ENCODE results near the gene FLNA.

FLNA gene

DNA sequence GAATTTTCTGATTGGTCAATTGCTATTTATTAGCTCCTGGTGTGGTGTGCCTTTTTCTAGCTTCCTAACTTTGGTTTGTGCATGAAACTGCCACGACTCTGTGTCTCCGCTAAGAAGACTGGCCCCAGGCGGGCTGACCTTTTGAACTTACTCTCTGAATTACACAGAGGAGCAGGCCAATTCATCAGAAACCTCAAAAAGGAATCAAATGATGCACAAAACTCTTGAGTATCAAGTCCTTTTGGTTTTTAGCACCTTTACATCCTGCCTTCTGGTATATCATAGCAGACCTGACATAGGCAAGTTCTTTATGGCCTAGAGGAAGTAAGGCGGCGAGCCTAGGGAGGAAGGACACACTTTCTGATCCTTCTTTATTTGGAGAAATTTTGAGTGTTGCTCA lies 61.3 kb downstream of the FLNA start:
- Histone ChIP-seq H3K9me3 (ENCODE audit: low read length) (no peaks in the 10 kb centered on the region), H3K9me2 (ENCODE audit: low read depth, low read length) (no peaks in the 10 kb centered on the region), H2AFZ (ENCODE audit: low read length) (no peak overlapping the region), H3K4me1 (ENCODE audit: insufficient read depth, low read length, severe bottlenecking) (no peaks in the 10 kb centered on the region), H3K36me3 (ENCODE audit: insufficient read depth, low read length) (no peaks in the 10 kb centered on the region), H3K27me3 (ENCODE audit: insufficient read depth, low read length) (no peaks in the 10 kb centered on the region), H3K4me3 (ENCODE audit: low read depth, low read length, poor library complexity, severe bottlenecking) (no peak overlapping the region), H3K9ac (ENCODE audit: low read length) (no peak overlapping the region), H4K20me1 (ENCODE audit: insufficient read depth, low read length) (no peaks in the 10 kb centered on the region), H3K79me2 (ENCODE audit: insufficient read depth, low read length) (no peaks in the 10 kb centered on the region), H3K4me2 (ENCODE audit: low read length) (no peak overlapping the region), H3K27ac (ENCODE audit: low read depth, low read length, poor library complexity, severe bottlenecking) (no peak overlapping the region), H3F3A (ENCODE audit: insufficient read depth, low read length) (no peaks in the 10 kb centered on the region)
- TF ChIP-seq EZH2 (IDR thresholded peaks at IDR 0.05; ENCODE audit: borderline replicate concordance, low read length), result no peak
- TF ChIP-seq, protein P1, sequence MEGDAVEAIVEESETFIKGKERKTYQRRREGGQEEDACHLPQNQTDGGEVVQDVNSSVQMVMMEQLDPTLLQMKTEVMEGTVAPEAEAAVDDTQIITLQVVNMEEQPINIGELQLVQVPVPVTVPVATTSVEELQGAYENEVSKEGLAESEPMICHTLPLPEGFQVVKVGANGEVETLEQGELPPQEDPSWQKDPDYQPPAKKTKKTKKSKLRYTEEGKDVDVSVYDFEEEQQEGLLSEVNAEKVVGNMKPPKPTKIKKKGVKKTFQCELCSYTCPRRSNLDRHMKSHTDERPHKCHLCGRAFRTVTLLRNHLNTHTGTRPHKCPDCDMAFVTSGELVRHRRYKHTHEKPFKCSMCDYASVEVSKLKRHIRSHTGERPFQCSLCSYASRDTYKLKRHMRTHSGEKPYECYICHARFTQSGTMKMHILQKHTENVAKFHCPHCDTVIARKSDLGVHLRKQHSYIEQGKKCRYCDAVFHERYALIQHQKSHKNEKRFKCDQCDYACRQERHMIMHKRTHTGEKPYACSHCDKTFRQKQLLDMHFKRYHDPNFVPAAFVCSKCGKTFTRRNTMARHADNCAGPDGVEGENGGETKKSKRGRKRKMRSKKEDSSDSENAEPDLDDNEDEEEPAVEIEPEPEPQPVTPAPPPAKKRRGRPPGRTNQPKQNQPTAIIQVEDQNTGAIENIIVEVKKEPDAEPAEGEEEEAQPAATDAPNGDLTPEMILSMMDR (IDR thresholded peaks at IDR 0.05; ENCODE audit: low read length), result no peak

DNA sequence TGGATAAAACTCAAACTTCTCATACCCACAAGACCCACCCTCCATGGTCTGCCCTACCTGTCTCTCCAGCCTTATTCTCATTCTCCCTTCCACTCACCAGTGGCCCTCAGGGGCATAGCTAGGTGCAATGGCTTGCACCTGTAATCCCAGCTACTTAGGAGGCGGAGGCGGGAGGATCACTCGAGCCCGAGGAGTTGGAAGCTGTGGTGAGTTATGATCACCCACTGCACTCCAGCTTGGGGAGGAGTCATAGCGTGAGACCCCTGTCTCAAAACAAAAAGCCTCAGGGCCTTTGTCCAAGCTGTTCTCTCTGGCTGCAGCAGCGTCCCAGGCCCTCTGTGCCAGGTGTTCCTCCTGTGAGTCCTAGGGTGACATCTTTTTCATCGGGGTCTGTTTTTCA lies 62.3 kb downstream of the FLNA start:
- H3K36me3 ChIP-seq (ENCODE audit: insufficient read depth, low read length), result no peaks in the 10 kb centered on the region
- H3K9me3 ChIP-seq (ENCODE audit: low read length), result no peaks in the 10 kb centered on the region
- H3K4me1 ChIP-seq (ENCODE audit: insufficient read depth, low read length, severe bottlenecking), result no peaks in the 10 kb centered on the region
- H3K4me3 ChIP-seq (ENCODE audit: low read depth, low read length, poor library complexity, severe bottlenecking), result no peak overlapping the region
- no peak for TF ChIP-seq EZH2 (IDR thresholded peaks at IDR 0.05; ENCODE audit: borderline replicate concordance, low read length)
- TF ChIP-seq, protein P1 (IDR thresholded peaks at IDR 0.05; ENCODE audit: low read length), result no peak
- H3F3A ChIP-seq (ENCODE audit: insufficient read depth, low read length), result no peaks in the 10 kb centered on the region
- no peaks in the 10 kb centered on the region for H3K79me2 ChIP-seq (ENCODE audit: insufficient read depth, low read length)
- H3K9ac ChIP-seq (ENCODE audit: low read length), result no peak overlapping the region
- H3K9me2 ChIP-seq (ENCODE audit: low read depth, low read length), result no peaks in the 10 kb centered on the region
- no peaks in the 10 kb centered on the region for H3K27me3 ChIP-seq (ENCODE audit: insufficient read depth, low read length)
- no peak overlapping the region for H3K4me2 ChIP-seq (ENCODE audit: low read length)
- no peak overlapping the region for H3K27ac ChIP-seq (ENCODE audit: low read depth, low read length, poor library complexity, severe bottlenecking)
- no peaks in the 10 kb centered on the region for H4K20me1 ChIP-seq (ENCODE audit: insufficient read depth, low read length)
- no peak overlapping the region for H2AFZ ChIP-seq (ENCODE audit: low read length)

DNA sequence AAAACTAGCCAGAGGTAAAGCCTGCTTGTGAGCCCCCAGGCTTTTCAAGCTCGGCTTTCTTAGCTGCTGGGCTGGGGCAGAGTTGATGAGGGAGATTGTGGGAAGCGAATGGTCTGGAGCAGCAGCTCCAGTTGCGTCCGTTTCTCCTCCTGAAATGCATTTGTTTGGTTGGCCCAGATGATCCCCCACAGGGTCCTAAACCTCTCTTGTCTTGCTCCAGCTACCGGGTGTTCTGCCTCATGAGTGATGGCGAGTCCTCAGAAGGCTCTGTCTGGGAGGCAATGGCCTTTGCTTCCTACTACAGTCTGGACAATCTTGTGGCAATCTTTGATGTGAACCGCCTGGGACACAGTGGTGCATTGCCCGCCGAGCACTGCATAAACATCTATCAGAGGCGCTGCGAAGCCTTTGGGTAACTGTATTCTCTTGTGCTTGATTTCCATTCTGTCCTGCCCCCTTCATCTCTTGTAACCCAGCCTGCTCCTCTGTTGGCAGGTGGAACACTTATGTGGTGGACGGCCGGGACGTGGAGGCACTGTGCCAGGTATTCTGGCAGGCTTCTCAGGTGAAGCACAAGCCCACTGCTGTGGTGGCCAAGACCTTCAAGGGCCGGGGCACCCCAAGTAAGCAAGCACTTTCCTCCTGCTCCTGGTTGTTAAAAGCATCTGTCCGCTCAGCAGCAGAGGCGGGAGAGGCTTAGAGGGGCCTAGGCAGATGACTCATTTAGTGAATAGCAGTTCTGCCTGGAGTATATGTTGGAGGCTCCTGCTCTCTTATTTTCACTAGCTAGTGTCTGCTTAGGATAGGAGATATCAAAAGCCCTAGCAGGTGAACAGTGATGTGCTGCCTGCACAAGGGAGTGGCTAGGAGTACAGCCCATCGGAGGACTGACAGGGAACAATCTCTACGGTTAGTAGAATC lies 63.6 kb downstream of the FLNA start:
- Histone ChIP-seq H3K9ac (ENCODE audit: low read length) (no peak overlapping the region), H3K9me2 (ENCODE audit: low read depth, low read length) (no peaks in the 10 kb centered on the region), H3K36me3 (ENCODE audit: insufficient read depth, low read length) (no peaks in the 10 kb centered on the region), H2AFZ (ENCODE audit: low read length) (no peak overlapping the region), H3K4me2 (ENCODE audit: low read length) (no peak overlapping the region), H4K20me1 (ENCODE audit: insufficient read depth, low read length) (no peaks in the 10 kb centered on the region), H3K27me3 (ENCODE audit: insufficient read depth, low read length) (no peaks in the 10 kb centered on the region), H3K4me1 (ENCODE audit: insufficient read depth, low read length, severe bottlenecking) (no peaks in the 10 kb centered on the region), H3K27ac (ENCODE audit: low read depth, low read length, poor library complexity, severe bottlenecking) (no peak overlapping the region), H3F3A (ENCODE audit: insufficient read depth, low read length) (no peaks in the 10 kb centered on the region), H3K4me3 (ENCODE audit: low read depth, low read length, poor library complexity, severe bottlenecking) (no peak overlapping the region), H3K79me2 (ENCODE audit: insufficient read depth, low read length) (no peaks in the 10 kb centered on the region), H3K9me3 (ENCODE audit: low read length) (no peaks in the 10 kb centered on the region)
- no peak for TF ChIP-seq EZH2 (IDR thresholded peaks at IDR 0.05; ENCODE audit: borderline replicate concordance, low read length)
- TF ChIP-seq, protein P1 (IDR thresholded peaks at IDR 0.05; ENCODE audit: low read length), result no peak

Measured in OCI-LY1 (cell line).